ENCODE data around the gene DMD.

Gene DMD

DNA sequence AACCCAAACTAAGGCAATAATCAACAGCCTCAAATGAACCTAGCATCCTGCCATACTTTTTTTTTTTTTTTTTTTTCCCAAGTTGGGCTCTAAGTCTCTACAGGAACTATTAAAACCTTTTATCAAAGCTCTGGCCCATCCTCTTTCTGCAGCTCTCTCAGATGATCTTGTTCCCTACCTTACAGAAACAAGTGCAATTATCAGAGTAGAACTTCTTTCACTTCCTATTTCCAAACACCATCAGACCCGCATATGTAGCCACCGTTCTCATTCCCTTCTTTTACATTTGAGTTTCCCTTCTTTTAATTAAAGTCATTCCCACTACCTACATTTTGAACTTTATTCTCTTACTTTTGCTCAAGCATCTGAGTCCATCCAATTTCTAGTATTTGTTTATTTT, 690.6 kb downstream of the DMD start:
- in situ Hi-C loops (cut with MboI; ENCODE audit: low sequenced_read_pairs), result no loop called here

DNA sequence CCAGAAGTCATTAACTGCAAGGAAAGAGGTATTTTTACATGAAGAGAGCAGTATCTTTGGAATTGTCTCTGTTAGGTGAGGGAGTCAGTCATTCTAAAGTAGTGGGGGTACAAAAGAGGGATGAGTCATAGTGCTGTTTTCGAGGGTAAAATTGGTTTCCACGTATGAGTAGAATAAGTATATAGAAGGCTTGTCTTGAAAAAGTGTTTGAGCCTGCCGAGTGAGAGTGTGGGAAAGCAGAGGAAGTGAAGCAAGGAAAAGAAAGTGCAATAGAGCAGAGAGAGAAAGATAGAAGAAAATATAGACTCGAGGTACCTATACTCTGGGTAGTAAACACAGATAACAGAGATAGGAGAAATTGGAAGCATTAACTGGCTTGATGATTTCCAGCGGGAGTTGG, 696.4 kb downstream of the DMD start:
- in situ Hi-C loops (cut with MboI; ENCODE audit: low sequenced_read_pairs), result no loop called here

DNA sequence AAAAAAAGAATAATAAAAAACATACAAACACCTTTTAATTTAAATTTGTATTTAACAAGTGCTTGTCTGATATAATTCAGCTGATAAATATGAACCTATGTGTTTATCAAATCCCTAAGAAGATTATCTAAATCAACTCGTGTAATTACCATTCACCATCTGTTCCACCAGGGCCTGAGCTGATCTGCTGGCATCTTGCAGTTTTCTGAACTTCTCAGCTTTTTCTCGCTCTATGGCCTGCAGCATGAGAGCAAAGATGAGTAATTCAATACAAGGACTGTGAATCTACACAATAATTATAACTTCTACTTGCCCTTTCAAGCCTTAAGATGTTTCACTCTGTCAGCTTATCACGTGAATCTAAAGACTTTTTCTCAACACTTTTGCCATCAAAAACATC, 709.7 kb downstream of the DMD start:
- in situ Hi-C loops (cut with MboI; ENCODE audit: low sequenced_read_pairs), result no loop called here

DNA sequence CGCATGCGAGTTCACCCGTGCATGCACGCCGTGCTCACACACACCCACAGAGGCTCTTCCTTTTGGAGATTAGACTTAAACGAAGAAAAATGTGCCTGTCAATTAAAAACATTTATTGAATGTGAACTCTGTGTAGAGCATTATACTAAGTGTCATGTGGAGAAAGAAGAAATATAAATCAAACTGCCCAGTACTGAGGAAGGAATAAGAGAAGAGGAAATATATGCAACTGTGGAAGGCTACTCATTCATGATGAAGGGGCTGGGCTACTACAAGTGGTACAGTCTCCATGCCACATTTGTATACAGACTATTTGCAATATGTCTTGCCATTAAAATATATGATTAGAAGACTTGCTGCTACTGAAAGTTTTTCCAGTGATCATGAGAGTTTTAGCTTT, 714.7 kb downstream of the DMD start:
- in situ Hi-C loops (cut with MboI; ENCODE audit: low sequenced_read_pairs), result no loop called here

DNA sequence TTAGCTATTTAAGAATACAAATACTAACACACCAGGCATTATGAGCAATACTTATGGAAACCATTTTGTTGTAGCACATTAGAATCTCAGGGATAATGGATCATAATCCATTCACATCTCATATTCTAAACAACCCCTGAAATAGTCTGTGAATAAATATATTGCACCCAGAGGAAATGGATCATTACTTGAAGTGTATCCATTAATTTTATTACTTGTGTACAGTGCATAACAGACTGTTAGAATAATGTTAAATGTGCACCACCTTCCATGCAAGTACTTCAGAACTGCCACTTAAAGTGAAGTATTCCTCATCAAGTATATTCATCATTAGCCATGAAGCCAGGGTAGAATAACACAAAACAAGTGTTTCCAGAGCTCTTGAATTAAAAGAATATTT, 715.5 kb downstream of the DMD start:
- in situ Hi-C loops (cut with MboI; ENCODE audit: low sequenced_read_pairs), result no loop called here

DNA sequence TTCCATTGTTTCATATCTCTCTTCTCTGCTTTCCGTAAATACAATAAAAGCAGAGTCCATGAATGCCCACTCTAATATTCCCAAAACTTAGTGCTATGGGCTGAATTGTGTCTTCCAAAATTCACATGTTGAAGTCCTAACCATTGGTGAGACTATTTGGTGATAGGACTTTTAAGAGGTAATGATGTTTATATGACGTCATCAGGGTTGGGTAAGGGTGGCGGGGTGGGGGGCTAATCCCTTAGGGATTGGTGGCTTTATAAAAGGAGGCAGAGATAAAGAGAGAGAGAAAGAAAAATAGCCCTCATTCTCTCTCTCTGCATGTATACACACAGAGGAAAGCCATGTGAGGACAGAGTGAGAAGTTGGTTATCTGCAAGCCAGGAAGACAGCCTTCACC, 722.2 kb downstream of the DMD start:
- in situ Hi-C loops (cut with MboI; ENCODE audit: low sequenced_read_pairs), result no loop called here

DNA sequence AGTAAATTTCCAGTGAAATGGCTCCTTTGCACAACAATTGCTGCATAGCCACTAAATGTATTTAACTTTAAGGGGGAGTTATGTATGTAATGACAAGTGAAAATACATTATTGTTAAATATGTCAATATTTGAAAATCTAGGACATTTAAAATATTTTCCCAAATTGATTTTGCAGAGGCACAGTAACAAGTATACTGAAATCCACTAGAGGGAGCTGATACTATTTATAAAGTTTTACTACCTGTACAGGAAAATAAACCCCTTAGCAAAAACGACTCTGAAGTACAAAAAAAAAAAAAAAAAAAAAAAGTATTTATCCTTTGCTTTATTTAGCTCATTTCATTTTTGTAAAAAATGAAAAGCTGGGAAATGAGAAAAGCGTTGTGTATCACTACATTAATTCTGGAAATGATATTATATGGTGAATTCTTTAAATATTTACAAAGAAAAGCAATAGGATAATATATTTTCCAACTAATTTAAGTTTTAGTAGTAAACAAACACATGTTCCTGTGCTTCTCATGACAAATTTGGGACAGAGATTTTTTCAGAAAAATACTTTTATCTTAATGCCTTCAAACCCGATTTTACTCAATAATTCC, 727.7 kb downstream of the DMD start:
- in situ Hi-C loops (cut with MboI; ENCODE audit: low sequenced_read_pairs), result no loop called here

DNA sequence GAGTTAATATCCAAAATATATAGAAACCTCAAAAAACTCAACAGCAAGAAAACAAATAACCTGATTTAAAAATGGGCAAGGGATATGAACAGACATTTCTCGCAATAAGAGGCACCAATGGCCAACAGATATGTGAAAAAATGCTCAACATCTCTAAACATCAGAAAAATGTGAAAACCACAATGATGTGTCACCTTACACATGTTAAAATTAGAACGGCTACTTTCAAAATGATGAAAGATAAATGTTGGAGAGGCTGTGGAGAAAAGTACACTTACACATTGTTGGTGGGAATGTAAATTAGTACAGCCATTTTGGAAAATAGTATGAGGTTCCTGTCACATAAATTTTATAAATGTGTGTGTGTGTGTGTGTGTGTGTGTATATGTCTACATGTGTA, 731.3 kb downstream of the DMD start:
- in situ Hi-C loops (cut with MboI; ENCODE audit: low sequenced_read_pairs), result no loop called here

DNA sequence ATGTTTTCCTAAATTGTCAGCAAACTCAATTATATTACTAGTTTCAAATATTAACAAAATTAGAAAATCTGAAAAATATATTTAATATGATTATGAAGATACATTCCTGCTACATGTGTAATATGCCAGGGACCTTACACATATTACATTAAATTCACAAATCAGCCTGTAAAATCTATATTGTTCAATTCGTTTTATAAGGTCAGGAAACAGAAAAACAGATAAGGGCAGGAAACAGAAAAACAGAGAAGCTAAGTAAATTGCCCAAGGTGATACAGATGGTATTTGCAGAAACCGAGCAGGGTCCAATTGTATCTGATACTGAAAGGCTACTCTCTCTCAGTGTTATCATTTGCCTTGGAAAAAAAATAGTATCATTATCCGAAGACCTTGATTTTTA, 739.0 kb downstream of the DMD start:
- in situ Hi-C loops (cut with MboI; ENCODE audit: low sequenced_read_pairs), result no loop called here

DNA sequence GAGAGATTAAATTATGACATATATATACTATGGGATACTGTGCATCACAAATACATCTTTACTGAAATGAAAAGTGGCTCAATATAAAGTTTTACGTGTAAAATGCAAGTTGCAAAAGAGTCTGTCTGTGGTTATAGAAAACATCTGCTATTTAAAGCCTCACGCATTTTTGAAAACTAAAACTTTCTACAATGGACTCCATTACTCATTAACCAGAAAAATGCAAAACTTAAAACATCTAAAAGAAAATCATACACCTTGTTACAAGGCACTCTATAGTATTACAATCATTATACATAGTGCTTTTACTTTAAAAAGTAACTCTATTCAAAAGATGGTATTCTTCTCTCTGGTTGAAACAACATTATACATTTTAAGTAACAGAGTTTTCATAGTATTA, 755.6 kb downstream of the DMD start:
- in situ Hi-C loops (cut with MboI; ENCODE audit: low sequenced_read_pairs), result no loop called here

DNA sequence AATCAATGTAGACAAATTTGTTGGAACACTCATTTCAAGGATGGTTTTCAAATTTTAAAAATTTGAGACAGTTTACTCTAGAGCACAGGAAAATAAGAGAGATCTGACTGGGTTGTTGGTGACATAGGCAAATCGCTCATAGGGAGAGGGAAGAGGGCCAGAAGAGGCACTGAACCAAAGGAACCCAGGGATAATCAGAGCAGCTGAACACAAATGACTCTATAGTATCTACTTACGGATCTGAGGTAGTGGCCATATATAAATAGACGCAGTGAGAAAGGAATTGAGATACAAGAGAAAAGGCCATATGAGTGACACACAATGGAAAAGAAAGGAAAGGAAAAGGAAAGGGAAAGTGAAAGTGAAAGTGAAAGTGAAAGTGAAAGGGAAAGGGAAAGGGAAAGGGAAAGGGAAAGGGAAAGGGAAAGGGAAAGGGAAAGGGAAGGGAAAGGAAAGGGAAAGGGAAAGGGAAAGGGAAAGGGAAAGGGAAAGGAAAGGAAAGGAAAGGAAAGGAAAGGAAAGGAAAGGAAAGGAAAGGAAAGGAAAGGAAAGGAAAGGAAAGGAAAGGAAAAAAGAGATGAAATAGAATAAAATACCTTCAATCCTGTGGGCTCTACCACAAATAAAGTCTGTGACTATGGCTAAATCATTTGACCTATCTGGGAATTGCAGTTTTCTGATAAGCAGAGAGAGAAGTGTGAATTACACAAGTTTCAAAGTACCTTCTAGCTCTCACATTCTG, 759.2 kb downstream of the DMD start:
- in situ Hi-C loops (cut with MboI; ENCODE audit: low sequenced_read_pairs), result no loop called here

DNA sequence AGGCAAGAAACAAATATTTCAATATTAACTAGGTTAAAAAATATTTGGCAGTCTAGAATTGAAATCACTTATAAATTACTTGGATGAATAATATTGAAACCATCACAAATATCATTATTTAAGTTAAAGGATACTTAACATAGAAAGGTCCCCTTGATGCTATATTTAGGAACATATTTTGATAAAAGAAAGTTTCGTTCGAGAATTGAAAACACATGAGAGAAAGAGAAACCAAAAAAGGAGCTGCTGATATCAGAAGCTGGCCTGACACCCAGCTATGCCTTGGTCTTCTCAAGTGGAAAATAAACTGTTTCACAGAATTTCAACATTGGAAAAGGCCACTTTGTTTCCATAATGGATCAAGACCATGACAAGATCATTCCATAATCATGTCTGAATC, 762.4 kb downstream of the DMD start:
- in situ Hi-C loops (cut with MboI; ENCODE audit: low sequenced_read_pairs), result no loop called here

DNA sequence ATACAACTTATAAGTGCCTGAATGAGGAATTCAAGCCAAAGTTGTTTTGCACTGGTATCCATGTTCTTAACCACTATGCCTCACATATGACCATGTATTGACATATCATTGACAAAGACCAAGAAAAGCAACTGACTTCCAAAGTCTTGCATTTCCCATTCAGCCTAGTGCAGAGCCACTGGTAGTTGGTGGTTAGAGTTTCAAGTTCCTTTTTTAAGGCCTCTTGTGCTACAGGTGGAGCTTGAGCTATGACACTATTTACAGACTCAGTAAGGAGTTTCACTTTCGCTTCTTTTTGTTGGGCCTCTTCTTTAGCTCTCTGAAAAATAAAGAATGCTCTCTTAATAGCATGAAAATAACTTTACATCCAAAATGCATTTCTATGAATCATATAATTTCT, 763.0 kb downstream of the DMD start:
- in situ Hi-C loops (cut with MboI; ENCODE audit: low sequenced_read_pairs), result no loop called here

DNA sequence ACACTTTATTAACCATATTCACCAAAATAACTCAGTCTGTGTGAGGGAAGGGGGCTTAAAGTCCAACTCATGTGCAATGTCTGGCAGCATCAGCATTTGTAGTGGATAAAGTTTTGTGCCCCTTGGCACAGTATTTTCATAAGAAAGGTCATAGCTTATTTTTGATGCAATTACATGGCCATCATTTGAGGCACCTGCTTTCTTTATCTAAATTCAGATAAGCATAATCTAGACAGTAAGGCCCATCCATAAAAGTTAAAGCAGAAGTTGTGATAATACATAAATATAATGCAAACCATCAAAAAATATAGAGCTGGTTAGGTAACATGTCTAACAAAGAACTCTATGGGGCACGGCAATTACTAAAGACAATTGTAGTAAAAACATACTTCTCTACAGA, 763.7 kb downstream of the DMD start:
- in situ Hi-C loops (cut with MboI; ENCODE audit: low sequenced_read_pairs), result no loop called here

DNA sequence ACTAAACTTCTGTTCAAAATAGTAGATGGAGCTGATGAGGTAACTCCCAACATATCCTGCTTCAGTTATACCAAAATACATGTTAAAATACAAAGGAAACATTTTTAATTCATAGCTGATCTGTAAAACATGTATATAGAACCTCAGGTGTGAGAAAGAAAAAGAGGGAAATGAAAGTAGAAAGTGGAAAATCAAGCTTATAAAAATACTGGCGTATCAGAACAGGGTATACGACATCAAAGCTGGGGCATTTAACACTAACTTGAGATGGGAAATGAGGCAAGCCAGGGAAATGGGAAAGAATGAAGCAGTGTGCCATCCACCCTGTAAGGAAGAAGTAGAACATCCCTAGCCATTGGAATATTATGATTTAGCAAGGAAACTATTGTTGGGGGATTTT, 767.5 kb downstream of the DMD start:
- in situ Hi-C loops (cut with MboI; ENCODE audit: low sequenced_read_pairs), result no loop called here

DNA sequence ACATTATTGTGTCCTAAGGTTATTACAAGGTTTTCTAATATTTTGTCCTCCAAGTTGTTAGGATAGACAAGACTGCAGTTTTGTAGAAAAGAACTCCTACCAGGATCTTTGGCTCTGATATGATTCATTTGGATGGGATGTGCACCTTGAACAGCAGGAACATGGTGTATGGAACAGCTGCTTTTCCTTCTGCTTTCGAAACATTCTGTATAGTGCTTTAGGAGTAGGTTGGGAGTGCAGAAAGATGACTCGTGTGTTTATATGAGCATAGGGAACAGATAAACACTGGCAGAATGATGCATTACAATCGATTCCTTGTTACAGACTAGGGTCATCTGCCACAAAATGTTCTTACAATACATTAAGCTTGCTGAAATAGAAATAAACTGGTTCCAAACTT, 790.1 kb downstream of the DMD start:
- in situ Hi-C loops (cut with MboI; ENCODE audit: low sequenced_read_pairs), result no loop called here

DNA sequence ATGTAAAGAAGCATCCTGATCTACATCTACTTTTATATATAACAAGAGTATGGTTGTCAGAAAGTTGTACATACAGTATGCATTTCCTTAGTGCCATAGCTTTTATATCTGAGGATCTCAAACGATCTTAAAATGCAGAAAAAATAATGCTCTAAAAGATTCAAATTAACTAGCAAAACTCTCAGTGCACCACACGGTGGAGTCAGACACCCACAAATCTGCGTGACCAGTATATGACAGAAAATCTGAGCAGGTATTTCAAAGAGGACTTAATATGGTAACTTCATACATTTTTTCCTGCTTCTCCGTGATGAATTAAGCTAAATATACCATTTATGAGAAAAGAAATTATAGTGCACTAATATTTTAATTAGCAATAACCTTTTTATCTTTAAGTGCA, 803.0 kb downstream of the DMD start:
- in situ Hi-C loops (cut with MboI; ENCODE audit: low sequenced_read_pairs), result no loop called here

DNA sequence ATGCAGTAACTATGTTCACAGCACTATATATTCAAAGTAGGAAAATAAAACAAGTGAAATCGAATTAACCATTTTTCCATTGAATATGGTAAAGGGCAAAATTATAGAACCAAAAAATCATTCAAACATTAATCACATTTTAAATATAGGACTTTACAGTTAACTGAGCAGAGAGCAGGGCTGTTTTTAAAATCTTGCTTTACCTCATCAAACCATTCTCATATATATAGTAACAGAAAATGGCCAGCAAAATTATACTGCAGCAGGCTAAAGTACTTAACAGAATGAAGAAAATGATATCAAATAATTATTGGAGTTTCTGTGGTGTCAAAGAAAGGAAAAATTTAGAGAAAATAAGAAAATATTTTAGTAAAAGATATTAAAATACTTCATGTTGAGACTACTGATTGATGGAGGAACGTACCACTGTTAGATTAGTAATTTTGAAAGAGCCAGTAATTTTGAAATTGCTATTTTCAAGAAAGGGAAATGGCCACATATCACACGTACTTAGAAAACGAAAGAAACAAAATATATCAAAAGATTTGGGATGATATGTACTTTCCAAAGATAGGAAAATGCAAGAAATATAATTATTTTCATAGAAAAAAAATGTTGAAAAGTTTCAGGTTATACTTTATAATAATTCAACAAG, 813.7 kb downstream of the DMD start:
- in situ Hi-C loops (cut with MboI; ENCODE audit: low sequenced_read_pairs), result no loop called here

DNA sequence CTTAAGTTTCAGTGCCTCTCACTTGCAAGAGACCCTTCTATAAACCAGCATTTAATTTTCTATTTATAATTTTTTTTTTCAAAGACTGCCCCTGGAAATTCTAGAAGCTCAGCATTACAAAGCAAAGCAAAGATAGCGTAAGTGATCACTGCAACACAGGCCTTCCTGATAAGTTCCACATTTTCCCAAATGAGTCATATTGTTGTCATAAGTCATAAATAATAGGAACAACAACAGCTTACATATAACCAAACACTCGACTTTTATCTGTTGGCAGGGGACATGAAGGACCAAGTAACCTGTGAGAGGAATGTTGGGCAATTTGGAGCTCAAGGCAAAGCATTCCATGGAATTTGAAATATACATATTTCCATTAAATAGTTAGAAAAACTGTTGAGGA, 815.5 kb downstream of the DMD start:
- in situ Hi-C loops (cut with MboI; ENCODE audit: low sequenced_read_pairs), result no loop called here

DNA sequence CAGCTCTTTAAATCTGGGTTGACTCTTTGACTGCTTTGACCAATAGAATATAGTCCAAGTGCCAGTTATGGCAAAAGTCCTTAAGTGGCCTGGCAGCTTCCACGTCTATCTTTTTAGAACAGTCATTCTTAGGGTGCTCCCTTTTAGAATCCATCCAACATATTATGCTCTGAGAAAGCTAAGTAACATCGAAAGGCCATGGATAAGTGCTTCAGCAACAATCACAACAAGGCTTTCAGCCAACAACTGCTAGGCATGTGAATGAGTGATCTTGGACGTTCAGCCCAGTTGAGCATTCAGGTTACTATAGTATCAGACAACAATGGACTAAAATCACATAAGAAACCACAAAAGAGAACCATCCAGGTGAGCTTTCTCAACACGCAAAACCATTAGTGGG, 818.7 kb downstream of the DMD start:
- in situ Hi-C loops (cut with MboI; ENCODE audit: low sequenced_read_pairs), result no loop called here

DNA sequence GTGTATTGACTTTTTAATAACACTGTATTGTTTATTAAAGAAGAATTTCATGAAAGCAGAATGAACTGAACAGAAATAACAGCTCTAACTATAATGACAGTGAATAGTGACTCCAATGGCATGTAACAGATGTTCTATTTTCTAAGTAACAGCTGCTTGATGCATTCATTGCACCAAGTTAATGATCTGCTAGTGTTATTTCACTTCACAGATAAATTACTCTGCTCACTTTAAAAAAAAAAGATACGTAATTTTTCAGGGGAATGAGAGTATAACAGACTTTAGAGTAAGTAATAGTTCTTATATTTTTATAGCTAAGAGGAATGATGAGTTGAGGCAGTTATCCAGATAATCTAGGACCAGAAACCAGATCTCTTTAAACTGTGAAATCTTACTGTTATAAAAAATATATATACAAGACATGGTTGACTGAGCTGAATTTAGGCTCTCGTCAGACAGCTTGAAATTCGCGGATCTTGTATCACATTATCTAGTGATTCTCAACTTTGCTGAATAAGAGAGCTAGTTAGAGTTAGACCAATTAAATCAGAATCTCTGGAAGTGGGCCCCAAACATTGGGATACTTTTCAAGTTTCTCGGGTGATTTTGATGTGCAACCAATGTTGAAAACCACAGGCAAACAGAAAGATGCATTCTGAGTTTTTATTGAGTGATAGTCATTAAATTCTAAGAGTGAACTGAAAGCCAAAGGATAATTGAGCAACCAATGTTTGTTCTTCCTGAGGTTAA, 840.7 kb downstream of the DMD start:
- in situ Hi-C loops (cut with MboI; ENCODE audit: low sequenced_read_pairs), result no loop called here
